Coronary artery (tissue), 2 donors: ENCODE measurements around the gene APOL6.

ENCODE experiments used
- DNase-seq: peaks from one replicate; pipeline ENCODE4 v3.0.0-alpha.2; 2017; ENCODE audit warnings: low spot score
- H3K27ac ChIP-seq, 2 donors: fragments of 200-600 bp; sonication (generic); one replicate each; pipeline ENCODE4 v1.5.1; 2016 to 2019
- H3K4me3 ChIP-seq: fragments of 200-600 bp; sonication (generic); 2 replicates; pipeline ENCODE4 v1.5.1; 2016; ENCODE audit warnings: mild to moderate bottlenecking, moderate library complexity
- TF ChIP-seq, protein P1 (sequence below): fragments of 200-600 bp; sonication (generic); IDR thresholded peaks from one replicate; pipeline ENCODE4 v1.5.1; 2019; ENCODE audit warnings: antibody characterized with exemption

APOL6 gene

DNA sequence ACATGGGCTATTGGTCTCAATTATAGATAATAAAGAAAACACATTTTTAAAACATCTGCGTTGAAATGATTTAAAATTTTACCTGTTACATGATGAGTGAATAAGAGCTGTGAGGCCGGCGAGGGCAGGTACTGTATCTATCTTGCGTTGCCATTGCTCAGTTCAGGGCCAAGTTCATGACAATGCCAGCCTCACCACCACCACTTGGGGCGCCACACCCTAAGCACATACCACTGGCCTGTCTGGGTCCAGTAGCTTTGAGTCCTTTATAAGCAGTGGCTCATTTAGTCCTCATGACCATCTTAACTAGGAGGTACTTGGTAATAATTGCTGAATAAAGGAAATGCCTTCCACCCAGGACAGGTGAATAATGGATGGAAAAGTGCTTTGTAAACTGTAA is 16.6 kb upstream of the APOL6 start:
- H3K27ac ChIP-seq = no peak overlapping the region
- no peak for DNase-seq
- TF ChIP-seq, protein P1, sequence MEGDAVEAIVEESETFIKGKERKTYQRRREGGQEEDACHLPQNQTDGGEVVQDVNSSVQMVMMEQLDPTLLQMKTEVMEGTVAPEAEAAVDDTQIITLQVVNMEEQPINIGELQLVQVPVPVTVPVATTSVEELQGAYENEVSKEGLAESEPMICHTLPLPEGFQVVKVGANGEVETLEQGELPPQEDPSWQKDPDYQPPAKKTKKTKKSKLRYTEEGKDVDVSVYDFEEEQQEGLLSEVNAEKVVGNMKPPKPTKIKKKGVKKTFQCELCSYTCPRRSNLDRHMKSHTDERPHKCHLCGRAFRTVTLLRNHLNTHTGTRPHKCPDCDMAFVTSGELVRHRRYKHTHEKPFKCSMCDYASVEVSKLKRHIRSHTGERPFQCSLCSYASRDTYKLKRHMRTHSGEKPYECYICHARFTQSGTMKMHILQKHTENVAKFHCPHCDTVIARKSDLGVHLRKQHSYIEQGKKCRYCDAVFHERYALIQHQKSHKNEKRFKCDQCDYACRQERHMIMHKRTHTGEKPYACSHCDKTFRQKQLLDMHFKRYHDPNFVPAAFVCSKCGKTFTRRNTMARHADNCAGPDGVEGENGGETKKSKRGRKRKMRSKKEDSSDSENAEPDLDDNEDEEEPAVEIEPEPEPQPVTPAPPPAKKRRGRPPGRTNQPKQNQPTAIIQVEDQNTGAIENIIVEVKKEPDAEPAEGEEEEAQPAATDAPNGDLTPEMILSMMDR = no peak
- no peak overlapping the region for H3K4me3 ChIP-seq

- Histone ChIP-seq H3K27ac (no peak overlapping the region), H3K4me3 (no peak overlapping the region)
- TF ChIP-seq, protein P1 = no peak
- no peak for DNase-seq
Observed at GRCh38 chr22:35632935-35633334, 15.3 kb upstream of the APOL6 start.

- TF ChIP-seq, protein P1 = no peak
- no peak overlapping the region for H3K27ac ChIP-seq
- no peak overlapping the region for H3K4me3 ChIP-seq
- no peak for DNase-seq
Observed at GRCh38 chr22:35633520-35633919, 14.7 kb upstream of the APOL6 start.

- no peak overlapping the region for H3K4me3 ChIP-seq
Observed at GRCh38 chr22:35634015-35634414, 14.2 kb upstream of the APOL6 start.

GRCh38 chr22:35634943-35635540 is 13.2 kb upstream of the APOL6 start:
- DNase-seq = no peak
- TF ChIP-seq, protein P1 = no peak
- H3K27ac ChIP-seq = no peak overlapping the region
- H3K4me3 ChIP-seq = no peak overlapping the region

More at GRCh38 chr22:35634015-35634414, 14.2 kb upstream of the APOL6 start:
- H3K27ac ChIP-seq = no peak overlapping the region
- TF ChIP-seq, protein P1 = no peak
- DNase-seq = no peak

DNA sequence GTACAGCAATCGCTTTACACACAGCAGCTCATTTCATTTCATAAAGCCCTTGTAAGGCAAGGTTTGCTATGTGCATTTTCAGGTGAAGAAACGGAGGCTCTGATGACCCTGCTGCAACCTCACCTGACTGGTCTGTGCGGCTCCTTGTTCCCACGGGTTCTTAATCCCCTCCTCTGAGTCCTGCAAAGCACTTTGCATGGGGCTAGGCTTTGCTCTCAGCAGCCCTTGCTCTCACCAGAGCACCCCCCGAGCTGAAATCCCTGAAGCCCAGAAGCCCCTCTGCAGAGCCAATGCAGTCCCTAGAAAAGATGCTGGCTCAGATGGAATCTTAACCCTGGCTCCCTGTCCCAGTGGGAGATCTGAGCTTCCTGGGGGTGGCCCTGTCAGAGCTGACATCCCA is 11.0 kb upstream of the APOL6 start:
- H3K4me3 ChIP-seq = no peak overlapping the region
- TF ChIP-seq, protein P1 = no peak
- DNase-seq = no peak
- H3K27ac ChIP-seq = peak overlapping the region; percentile 84 to 88

GRCh38 chr22:35638001-35638400 is 10.2 kb upstream of the APOL6 start:
- no peak overlapping the region for H3K4me3 ChIP-seq
- DNase-seq = no peak
- TF ChIP-seq, protein P1 = no peak

More at GRCh38 chr22:35638001-35638400, 10.2 kb upstream of the APOL6 start:
- peak overlapping the region; percentile 84 to 88 for H3K27ac ChIP-seq
